ENCODE results near the gene RAD51B.

RAD51B gene

DNA sequence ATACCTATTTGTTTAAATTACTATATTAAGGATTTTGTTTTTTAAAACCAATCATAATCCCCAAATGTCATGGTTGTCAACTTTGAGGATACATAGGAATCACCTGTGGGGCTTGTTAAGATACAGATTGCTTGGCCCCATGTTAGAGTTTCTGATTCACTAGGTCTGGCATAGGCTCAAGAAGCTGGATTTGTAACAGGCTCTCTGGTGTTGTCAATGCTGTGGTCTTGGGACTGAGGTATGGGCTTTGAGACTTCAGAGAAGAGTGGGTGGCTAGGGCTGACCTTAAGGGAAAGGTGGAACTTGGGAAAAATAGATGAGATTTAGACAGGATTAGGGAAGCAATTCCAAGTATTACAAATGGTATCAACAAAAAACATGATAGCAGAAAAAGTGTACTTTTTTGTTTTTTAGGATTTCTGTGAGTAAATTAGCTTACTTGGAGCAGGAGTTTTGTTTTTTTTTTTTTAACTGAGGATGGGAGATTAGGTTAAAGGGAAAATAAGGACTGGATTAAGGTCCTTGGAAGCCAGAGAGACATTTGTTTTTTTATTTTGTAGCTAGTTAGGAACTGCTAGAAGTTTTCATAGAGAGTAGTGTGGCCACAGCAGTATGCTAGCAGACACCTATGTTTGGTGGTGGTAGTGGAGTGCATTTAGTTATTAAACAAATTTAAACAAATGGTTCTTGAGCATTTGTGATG, 88.6 kb downstream of the RAD51B start:
- DNase-seq: no peak

DNA sequence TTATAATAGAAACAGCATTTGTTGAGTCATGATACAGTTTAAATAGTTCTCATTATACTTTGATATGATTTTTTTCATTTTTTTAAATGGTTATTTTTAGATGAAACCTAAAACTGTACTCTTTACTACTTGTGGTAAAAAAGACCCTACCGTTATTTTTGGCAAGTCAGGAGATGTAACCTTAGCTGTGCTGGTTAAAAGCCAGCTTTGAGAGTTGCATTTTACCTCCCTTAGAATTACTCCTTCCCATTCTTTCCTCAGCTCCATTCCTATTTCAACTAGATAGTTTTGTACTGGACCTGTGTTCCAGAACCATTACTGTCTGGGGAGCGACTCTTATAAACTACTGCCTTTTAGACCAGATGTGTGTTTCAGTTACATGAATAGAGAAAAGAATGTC, 92.0 kb downstream of the RAD51B start:
- no peak for DNase-seq

DNA sequence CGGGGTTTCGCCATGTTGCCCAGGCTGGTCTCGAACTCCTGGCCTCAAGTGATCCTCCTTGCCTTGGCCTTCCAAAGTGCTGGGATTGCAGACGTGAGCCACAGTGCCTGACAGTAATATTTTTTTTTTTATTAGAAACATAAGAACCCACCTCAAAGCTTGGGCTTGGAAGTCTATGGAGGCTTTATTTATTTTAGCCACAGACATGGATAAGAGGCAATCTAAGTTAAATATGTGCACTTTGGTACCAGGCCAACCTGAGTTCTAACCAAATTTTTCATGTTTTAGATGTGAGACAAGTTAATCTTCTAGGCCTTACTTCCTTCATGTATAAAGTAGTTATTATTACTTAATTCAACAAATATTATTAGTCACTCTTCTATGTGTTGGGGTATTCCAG, 96.9 kb downstream of the RAD51B start:
- DNase-seq: no peak

DNA sequence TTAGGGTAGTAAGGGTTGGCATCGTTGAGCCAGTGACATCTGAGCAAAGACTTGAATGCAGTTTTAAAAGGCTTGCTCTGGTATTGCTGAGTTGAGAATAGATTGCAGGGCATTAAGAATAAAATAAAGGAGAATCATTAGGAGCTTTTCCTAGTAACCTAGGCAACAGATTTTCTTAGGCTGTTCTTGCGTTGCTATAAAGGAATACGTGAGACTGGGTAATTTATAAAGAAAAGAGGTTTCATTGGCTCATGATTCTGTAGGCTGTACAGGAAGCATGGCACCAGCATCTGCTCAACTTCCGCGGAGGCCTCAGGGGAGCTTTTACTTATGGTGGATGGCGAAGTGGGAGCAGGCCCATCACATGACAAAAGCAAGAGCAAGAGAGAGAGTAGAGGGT, 97.4 kb downstream of the RAD51B start:
- DNase-seq: no peak

DNA sequence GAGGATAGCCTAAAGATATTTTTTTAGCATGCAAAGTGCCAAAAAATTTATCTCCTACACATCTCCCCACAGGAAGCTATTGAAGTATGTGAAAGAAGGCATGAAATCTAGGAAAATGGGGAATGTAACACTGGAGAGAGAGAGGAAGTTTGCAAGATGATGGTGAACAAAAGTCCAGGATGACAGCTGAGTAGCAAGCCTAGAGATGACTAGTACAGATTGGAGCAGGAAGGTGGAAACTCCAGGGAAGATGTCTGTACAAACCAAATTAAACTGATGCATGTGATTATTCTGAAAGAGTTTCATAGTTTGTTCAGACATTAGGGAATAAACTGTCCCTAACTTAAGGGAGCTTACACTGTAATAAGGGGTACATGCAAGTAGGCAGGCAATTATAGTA, 99.3 kb downstream of the RAD51B start:
- DNase-seq: no peak

DNA sequence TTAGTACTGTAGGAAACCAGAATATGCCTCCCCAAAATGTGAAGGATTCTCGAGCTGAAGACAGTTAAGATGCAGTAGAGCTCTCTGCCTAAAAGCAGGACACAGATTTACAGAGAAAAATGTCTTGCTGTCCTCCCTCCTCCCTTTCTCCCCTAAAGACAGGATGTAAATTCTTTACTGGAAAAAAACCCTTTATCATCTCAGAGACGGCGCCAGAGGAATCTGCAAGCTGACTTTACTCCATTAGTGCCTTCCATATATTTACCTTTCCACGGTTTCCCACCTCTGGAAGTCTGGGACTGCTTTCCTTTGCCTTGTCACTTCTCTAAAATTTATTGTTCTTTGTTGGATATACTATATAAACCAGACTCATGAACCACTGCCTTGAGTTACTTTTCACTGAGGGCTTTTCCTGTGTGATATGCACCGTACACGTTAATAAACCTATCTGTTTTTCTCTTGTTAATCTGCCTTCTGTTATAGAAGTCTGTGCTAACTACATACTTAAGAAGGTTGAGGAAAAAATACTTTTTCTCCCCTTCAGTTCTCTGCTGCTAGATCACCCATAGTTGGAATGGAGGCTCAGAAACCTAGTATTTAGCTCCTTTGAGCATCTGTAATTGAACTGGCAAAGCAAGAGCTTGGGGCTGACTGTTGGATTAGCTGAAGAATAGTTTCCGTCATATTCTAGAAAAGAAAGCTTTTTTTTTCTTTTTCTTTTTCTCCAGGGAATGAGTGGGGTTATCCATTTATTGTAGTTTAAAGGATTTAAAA, 99.9 kb downstream of the RAD51B start:
- no peak for DNase-seq

DNA sequence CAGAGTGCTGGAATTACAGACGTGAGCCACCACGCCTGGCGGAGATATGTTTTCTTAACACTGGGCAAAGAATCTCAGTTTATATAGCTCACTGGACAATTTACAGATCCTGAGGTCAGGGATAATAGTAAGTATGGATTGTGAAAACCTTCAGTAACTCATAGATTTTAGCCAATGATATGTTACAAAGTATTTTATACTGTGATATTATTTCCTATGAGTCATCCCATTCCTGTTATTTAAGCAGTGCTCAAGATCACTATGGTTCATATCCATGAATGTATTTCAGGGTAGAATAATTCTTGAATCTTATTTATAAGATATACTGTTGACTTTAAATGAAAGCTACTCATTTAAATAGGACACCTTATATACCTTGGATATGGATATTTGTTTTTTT, 107.2 kb downstream of the RAD51B start:
- no peak for DNase-seq

DNA sequence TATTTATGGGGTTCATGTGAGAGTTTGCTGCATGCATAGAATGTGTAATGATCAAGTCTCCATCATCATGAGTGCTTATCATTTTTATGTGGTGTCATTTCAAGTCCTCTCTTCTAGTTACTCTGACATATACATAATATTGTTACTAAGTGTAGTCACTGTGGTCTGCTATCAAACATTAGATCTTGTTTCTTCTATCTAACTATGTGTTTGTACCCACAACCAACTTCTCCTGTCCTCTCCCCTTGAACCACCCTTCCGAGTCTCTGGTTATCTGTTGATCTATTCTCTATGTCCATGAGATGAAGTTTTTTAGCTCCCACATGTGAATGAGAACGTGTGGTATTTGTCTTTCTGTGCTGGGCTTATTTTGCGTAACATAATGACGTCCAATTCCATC, 107.7 kb downstream of the RAD51B start:
- no peak for DNase-seq

DNA sequence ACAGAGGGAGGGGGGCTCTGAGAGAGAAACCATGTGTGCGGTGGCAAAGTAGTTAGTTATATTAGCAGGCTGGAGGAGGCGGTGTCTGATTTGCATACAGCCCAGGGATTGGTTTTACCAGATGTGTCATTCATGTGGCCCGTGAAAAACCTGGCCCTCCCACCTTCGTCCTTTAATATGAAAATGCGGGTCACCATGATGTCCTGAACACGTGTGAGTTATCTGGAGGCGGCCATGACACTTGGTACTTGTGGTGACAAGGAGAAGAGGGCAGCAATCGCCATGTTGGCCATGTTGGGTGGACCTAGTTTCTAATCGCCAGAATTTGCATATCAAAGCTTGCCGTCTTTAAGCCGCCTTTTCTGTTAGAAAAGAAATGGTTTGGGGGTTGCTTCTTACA, 108.8 kb downstream of the RAD51B start:
- no peak for DNase-seq

DNA sequence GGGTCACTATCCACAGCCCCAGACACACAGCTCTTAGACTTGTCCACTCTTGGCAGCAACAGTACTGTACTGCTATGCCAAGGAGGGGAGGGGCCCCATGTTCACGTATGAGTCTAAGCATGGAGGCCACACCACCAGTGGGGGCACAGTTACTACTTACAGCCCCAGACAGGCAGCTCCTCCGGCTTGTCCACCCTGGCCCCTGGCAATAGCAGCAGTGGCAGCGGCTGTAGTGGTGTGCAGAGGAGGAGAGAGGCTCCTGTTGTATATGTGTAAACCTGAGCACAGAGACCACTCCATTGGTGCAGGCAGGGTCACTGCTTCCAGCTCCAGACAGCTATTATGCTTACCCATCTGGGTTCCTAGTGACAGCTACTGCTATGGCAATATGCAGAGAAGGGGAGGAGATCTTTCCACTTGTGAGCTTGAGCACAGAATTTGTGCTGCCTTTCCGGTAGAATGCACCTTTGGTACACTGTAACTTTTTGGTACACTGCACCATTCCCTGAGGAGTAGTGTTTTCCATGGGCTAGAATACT, 113.2 kb downstream of the RAD51B start:
- DNase-seq: no peak

DNA sequence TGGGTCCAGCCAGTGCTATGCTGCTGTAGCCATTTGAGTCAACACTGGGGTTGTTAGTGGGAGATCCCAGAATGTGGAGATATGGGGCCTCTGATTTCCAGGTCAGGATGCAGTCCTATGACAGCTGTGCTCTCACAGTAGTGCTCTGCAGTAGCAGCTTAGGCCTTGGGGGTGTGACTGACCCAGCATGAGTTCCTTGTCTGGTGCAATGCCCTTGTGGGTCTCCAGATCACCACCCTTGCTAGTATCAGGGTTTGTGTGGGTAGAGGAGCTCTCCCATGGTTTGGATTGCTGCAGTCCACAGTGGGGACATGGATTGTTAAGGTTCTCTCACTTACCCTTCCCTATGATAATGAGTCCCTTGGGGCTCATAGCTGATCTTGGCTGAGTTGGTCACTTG, 113.7 kb downstream of the RAD51B start:
- DNase-seq: no peak

DNA sequence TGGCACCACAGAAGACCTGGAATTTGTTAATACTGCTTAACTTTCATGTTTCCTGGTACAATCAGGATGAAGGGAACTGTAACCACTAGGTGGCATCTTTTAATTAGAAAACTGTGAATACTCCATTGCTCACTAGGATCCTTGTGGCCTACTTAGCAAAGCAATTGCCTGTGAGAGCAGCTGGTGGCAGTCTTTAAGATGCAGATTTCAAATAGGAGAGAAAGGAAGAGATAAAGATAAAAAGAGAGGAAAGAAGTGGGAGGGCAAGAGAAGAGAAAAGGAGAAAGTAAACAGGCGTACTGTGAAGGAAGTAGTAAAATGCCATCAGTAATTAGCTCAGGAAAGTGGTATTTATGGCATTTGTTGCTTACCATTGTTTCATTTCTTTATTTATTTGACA, 114.5 kb downstream of the RAD51B start:
- DNase-seq: no peak

DNA sequence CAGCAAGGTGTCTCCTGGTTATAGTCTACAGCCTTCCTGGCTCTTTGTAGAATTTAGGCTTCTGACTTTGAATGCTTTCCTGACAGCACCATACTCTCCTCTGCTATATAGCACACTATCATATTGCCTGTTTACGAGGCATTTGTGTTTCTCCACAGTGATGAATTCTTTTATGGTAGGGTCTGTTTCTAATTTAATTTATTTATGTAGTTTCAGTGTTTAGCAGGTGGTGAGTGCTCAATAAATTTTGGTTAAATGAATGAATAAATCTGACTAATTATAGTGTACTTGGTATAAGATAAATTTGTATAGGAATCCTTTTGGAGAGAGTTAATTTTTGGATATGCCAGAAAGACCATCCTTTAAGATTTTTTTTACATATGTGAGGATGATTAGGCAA, 115.3 kb downstream of the RAD51B start:
- no peak for DNase-seq

DNA sequence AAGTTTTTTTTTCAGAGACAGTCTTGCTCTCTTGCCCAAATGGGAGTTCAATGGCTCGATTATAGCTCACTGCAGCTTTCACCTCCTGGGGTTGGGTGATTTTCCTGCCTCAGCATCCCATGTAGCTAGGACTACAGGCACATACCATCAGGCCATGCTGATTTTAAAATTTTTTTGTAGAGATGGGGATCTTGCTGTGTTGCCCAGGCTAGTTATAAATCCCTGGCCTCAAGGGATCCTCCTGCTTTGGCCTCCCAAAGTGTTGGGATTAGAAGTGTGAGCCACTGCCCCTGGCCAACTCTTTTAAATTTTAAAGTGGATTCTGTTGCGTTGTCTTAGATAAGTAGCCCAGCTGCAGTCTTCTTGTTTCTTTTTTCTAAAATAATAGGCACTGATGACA, 115.8 kb downstream of the RAD51B start:
- DNase-seq: no peak

DNA sequence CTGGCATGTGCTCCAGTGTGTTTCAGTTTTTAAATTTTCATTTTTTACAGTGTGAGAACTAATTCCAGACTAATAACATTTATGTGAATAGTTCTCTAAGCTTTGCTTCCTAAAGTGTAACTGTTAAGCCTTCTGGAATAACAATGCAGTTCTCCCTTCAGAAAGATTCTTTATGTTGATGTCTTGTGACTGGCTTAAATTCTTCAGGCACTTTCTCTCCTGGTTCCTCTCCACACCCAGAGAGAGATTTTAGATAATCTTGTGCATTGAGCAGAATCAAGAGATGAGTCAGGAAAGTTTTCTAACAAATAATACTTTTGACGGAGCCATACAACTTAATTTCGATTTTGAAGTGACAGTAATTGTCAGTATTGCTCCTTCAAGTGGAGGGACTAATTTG, 118.5 kb downstream of the RAD51B start:
- DNase-seq: no peak

DNA sequence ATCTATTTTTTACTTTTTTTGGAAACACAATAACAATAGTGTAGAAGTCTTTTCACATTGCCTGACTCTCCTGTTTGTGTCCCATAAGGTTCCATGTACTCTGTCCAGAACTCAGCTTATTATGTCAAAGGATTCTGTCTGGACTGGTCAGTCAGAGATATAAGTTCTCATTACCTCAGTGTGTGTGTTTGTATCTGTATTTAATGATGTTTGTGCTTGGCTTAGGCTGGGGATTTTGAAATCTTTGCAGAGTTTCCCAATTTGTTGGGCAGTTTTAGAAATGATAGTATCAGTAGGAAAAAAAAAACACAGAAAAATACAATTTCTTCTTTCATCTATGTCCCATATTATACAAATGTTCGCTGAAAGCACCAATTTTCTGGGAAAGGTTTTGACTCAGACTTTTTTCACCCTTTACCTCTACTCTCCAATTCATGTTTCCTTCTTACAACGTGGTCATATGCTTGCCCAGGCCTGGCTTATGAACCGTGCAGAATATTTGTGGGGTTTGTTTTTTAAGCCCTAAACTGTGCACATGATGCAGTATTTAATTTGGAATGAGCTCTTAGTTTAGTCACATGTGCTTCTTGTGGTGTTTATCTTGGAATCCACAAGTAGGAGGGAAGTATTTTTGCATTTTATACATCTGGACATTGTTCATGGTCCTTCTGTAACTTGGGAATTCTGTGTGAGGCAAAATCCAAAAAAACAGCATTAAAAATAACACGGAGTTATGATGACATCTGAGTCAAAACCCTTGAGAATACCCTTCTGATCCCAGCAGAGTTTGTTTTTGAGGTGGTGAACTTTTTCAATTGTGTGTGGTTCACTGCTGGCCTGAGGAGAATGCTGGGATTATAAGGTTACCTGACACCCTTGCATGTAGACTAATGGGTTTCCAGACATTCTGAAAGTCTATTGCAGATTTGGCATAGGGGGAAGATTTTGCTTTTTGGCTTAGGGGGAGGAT, 121.2 kb downstream of the RAD51B start:
- DNase-seq: peak; percentile 66

DNA sequence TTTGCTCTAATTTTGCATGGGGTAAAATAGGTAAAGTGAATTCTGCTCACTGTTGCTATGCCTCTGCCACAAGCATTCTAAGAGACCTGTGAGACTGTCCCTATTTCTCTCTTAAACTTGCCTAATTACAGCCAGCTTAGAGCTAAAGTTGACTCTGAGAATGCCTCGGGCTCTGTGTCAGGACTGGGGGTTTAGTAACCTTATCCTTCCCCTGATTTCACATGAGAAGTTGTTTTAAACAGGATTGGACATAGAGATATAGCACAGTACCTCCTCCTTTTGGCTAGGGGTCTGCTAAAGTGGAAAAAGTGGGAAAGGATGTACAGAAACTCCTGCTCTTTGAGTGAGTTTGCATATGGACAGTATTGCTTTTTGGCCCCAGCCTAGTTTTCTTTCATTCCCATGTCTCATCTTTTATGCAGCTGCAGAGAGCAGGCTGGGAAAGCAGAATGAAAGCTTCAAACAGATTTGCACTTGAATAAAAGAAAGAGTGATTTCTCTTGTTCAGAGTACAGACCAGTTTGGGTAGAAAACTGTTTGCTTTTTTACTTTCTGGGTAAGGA, 122.0 kb downstream of the RAD51B start:
- DNase-seq: peak; percentile 83

DNA sequence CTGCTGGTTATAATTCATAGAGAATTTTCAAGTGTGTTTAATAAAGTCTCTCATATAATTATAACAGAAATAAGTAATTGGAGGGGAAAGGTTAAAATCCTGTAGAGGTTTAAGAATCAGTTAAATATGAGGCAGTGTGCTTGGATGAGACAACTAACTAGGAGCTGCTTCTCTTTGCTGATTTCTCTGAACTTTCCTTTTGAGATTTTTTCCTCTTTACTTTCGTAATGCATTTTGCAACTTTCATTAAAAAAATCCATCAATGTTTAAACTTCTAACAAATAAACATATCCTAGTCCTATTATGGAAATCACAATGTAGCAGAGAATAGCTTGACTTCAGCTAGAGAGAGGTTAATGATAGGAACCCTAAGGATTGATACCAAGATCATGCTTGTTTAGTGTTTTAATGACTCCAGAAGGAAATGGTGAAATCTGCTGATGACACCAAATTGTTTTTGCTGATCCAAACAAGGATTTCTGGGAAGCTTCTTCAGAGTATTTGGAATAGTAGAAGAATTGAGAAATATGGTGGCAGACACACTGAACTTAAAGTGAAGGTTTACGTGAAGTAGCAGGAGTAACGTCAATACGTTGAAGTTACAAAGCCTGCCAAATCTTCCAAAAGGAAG, 122.6 kb downstream of the RAD51B start:
- no peak for DNase-seq

DNA sequence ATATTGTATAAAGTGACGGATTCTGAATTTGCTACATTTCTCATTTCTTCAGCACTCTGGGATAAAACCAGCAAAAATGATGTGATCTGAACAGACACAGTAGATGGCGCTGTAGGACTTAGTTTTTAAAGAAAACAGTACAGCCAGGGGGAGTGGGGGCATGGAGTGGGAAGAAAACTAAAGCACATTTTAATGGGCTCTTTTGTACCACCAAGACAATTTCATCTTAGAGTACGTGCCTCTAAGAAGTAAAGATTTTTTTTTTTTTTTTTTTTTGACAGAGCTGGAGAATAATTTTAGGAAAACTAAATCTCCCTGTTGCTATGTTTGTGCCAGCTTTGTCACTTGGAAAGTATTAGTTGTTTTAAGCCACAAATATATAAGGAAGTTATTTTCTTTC, 124.4 kb downstream of the RAD51B start:
- DNase-seq: peak; percentile 83

DNA sequence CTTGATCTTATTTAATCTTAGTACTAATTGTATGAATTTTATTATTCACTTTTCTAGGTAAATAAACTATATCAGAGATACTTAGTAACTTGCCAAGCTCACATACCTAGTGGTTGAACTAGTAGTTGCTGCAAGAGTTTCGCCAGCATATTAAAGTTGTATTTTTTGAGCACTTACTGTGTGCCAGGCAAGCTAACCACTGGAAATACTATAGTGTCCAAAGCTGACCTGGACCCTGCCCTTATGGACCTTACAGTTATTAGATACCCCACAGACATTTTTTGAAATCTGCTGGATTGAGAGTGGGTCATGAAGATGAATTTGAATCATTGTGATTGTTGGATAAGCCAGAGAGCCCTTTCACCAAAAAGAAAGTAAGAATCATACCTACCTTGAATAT, 125.0 kb downstream of the RAD51B start:
- DNase-seq: no peak

DNA sequence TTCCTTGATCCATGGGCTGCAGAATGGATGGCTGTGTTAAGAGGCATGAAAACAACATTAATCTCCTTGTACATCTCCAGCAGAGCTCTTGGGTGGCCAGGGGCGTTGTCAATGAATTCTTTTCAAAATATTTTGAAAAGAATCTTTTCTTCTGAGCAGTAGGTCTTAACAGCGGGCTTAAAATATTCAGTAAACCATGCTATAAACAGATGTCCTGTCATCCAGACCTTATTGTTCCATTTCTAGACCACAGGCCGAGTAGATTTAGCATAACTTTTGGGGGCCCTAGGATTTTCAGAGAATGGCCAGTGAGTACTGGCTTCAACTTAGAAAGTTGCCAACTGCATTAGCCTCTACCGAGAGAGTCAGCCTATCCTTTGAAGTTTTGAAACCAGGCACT, 130.2 kb downstream of the RAD51B start:
- DNase-seq: no peak

DNA sequence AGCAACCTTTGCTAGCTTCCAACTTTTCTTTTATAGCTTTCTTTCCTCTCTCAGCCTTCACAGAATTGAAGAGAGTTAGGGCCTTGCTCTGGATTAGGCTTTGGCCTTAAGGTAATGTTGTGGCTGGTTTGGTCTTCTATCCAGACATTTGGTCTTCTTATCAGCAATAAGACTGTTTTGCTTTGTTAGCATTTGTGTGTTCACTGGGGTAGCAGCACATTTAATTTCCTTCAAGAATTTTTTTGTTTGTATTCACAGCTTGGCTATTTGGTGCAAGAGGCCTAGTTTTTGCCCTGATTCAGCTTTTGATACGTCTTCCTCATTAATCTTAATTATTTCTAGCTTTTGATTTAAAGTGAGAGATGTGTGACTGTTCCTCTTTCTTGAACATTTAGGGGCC, 130.8 kb downstream of the RAD51B start:
- DNase-seq: no peak

All from femur (tissue), 1 donor.